Suprapubic skin (tissue), 4 donors: ENCODE results near the gene XRCC6. TPM values are rescaled to one million over a fixed set of nuclear protein-coding genes. Genes with fewer than 3 reads are reported as not detected.

Experiments
- DNase-seq, 2 donors: peaks; one replicate each; pipeline ENCODE4 v3.0.0-alpha.2; 2019; ENCODE audit warnings: low spot score in 2 of 2
- H3K27ac ChIP-seq: fragments of 200-600 bp; sonication (generic); one replicate; pipeline ENCODE4 v1.5.1; 2019
- H3K27me3 ChIP-seq: fragments of 200-600 bp; sonication (generic); one replicate; pipeline ENCODE4 v1.5.1; 2019
- H3K36me3 ChIP-seq: fragments of 200-600 bp; sonication (generic); one replicate; pipeline ENCODE4 v1.5.1; 2019
- H3K4me1 ChIP-seq: fragments of 200-600 bp; sonication (generic); one replicate; pipeline ENCODE4 v1.5.1; 2019
- H3K4me3 ChIP-seq: fragments of 200-600 bp; sonication (generic); one replicate; pipeline ENCODE4 v1.5.1; 2019; ENCODE audit warnings: mild to moderate bottlenecking
- H3K9me3 ChIP-seq: fragments of 200-600 bp; sonication (generic); one replicate; pipeline ENCODE4 v1.5.1; 2019
- CTCF ChIP-seq, 2 donors: fragments of 200-600 bp in 1 of 2; fragments of 450-650 bp in 1 of 2; sonication (generic) in 1 of 2; IDR thresholded peaks; one replicate each; pipeline ENCODE4 v1.5.1; 2016 to 2019; ENCODE audit warnings: antibody characterized with exemption in 2 of 2, mild to moderate bottlenecking in 1 of 2, moderate library complexity in 1 of 2
- EP300 ChIP-seq: sonication (generic); formaldehyde crosslinking; IDR thresholded peaks from one replicate; pipeline ENCODE4 v1.6.1; 2017; ENCODE audit warnings: antibody characterized with exemption
- POLR2A ChIP-seq, 2 donors: fragments of 450-650 bp; IDR thresholded peaks; one replicate each; pipeline ENCODE4 v1.6.1; 2017; ENCODE audit warnings: antibody characterized with exemption in 2 of 2, mild to moderate bottlenecking in 2 of 2, moderate library complexity in 2 of 2
- POLR2AphosphoS5 ChIP-seq, 3 donors: sonication (generic); formaldehyde crosslinking; IDR thresholded peaks; one replicate each; pipeline ENCODE4 v1.6.1; 2017; ENCODE audit warnings: antibody characterized with exemption in 3 of 3
- WGBS: methylation state at CpG from one replicate; pipeline ENCODE4 v1.1.5; 2018; 5-methylcytosine and 5-hydroxymethylcytosine counted together
- total RNA-seq, 4 donors: library from RNA; depleted of rRNA; stranded (reverse); fragments of >200 nt; gene quantifications; one replicate each; pipeline ENCODE4 v1.1.0, GENCODE V29; 2016

Gene XRCC6
- total RNA-seq, 4 donors from 2014 or later: 131 to 194 (median 182) TPM

- no peak overlapping the region for H3K4me3 ChIP-seq
- no peak overlapping the region for H3K27ac ChIP-seq
- 67% methylated on average over 6 of the region's 6 CpGs for WGBS
- peaks cover 1% of the 10 kb centered on the region for H3K4me1 ChIP-seq
- H3K9me3 ChIP-seq: no peaks in the 10 kb centered on the region
- no peak for DNase-seq
- H3K27me3 ChIP-seq: no peaks in the 10 kb centered on the region
- H3K36me3 ChIP-seq: peaks cover 47% of the 10 kb centered on the region
- TF ChIP-seq POLR2AphosphoS5 (IDR thresholded peaks at IDR 0.05) (no peak), POLR2A (IDR thresholded peaks at IDR 0.05) (no peak), CTCF (IDR thresholded peaks at IDR 0.05) (no peak), EP300 (no peak)
Measured at GRCh38 chr22:41672780-41673509, 51.9 kb downstream of the XRCC6 start.

- Histone ChIP-seq H3K27ac (no peak overlapping the region), H3K27me3 (no peaks in the 10 kb centered on the region), H3K36me3 (peaks cover 66% of the 10 kb centered on the region), H3K4me1 (no peaks in the 10 kb centered on the region), H3K4me3 (no peak overlapping the region), H3K9me3 (no peaks in the 10 kb centered on the region)
- DNase-seq: no peak
- 76% methylated on average over 10 of the region's 12 CpGs for WGBS
- TF ChIP-seq CTCF (IDR thresholded peaks at IDR 0.05) (no peak), EP300 (no peak), POLR2AphosphoS5 (IDR thresholded peaks at IDR 0.05) (no peak), POLR2A (IDR thresholded peaks at IDR 0.05) (no peak)
Measured at GRCh38 chr22:41674846-41675340, 53.8 kb downstream of the XRCC6 start.

- 91% methylated on average over 4 of the region's 4 CpGs for WGBS
- Histone ChIP-seq H3K4me3 (no peak overlapping the region), H3K36me3 (peaks cover 74% of the 10 kb centered on the region), H3K27me3 (no peaks in the 10 kb centered on the region), H3K9me3 (no peaks in the 10 kb centered on the region), H3K4me1 (no peaks in the 10 kb centered on the region), H3K27ac (no peak overlapping the region)
- DNase-seq: no peak
- no peak for TF ChIP-seq EP300
- TF ChIP-seq CTCF (IDR thresholded peaks at IDR 0.05): no peak
- no peak for TF ChIP-seq POLR2A (IDR thresholded peaks at IDR 0.05)
- TF ChIP-seq POLR2AphosphoS5 (IDR thresholded peaks at IDR 0.05): no peak
Measured at GRCh38 chr22:41676134-41676533, 55.0 kb downstream of the XRCC6 start.

DNA sequence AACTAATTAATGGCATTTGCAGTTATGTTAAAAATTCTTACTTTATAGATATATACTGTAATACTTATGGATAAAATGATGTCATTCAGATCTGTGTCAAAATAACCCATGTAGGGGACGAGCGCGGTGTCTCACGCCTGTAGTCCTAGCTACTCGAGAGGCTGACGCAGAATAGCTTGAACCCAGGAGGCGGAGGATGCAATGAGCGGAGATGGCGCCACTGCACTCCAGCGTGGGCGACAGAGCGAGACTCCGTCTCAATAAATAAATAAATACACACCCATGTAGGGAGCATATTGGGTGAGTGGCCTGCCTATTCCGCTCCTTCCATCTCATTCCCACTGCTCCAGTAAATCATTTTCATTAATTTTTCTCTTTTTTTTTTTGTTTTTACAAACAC lies 60.5 kb downstream of the XRCC6 start:
- Histone ChIP-seq H3K27me3 (no peaks in the 10 kb centered on the region), H3K36me3 (peaks cover 36% of the 10 kb centered on the region), H3K4me1 (peaks cover 4% of the 10 kb centered on the region), H3K4me3 (peak overlapping the region; percentile 64), H3K9me3 (no peaks in the 10 kb centered on the region), H3K27ac (peak overlapping the region; percentile 84)
- TF ChIP-seq POLR2A (IDR thresholded peaks at IDR 0.05) (no peak), EP300 (no peak), POLR2AphosphoS5 (IDR thresholded peaks at IDR 0.05) (no peak), CTCF (IDR thresholded peaks at IDR 0.05) (no peak)
- DNase-seq: peak in 1 of 2 donors; percentile 56
- 62% methylated on average over 14 of the region's 14 CpGs for WGBS

GRCh38 chr22:41682033-41682807 lies 61.1 kb downstream of the XRCC6 start:
- Histone ChIP-seq H3K27ac (peak overlapping the region; percentile 84), H3K4me1 (peaks cover 9% of the 10 kb centered on the region), H3K27me3 (no peaks in the 10 kb centered on the region), H3K36me3 (peaks cover 35% of the 10 kb centered on the region), H3K9me3 (no peaks in the 10 kb centered on the region), H3K4me3 (peak overlapping the region; percentile 64)
- peak; percentile 92 to 93 for DNase-seq
- WGBS: 52% methylated on average over 50 of the region's 50 CpGs
- peak in 1 of 2 donors; percentile 80 for TF ChIP-seq POLR2A (IDR thresholded peaks at IDR 0.05)
- TF ChIP-seq CTCF (IDR thresholded peaks at IDR 0.05): no peak
- no peak for TF ChIP-seq EP300
